HepG2 (cell line): ENCODE results near the gene MAEA. TPM values are rescaled to one million over a fixed set of nuclear protein-coding genes. Genes with fewer than 3 reads are reported as not detected.

Experiments used
- ATAC-seq: fragments of 200-7000 bp; cut with Tn5 transposase; 3 replicates; pipeline ENCODE4 v1.9.1; 2020; ENCODE audit warnings: mild to moderate bottlenecking, moderate library complexity
- BruUV-seq: library from RNA; stranded (reverse); fragments of 400-500 nt; replicated peaks from 2 replicates; lab custom pipeline; 2021; lab: Mats Ljungman, UMichigan
- CTCF ChIA-PET: fragments of 300-600 bp; formaldehyde crosslinking; extraction: SDS; loops from one replicate; lab custom pipeline; 2021; ENCODE audit warnings: low total read pairs, inconsistent platforms, low intra/inter-chr PET ratio; lab: Yijun Ruan, JAX
- POLR2A ChIA-PET: fragments of 350-600 bp; sonication (Branson Sonifier 250); formaldehyde crosslinking; loops from one replicate; lab custom pipeline; 2020; ENCODE audit warnings: antibody characterized with exemption, inconsistent platforms; lab: Yijun Ruan, JAX
- DNase-seq: peaks from one replicate; pipeline ENCODE4 v3.0.0-alpha.2; 2015; ENCODE audit warnings: low spot score
- FAIRE-seq: peaks from 3 replicates; lab custom pipeline; 2011; peaks lifted over from hg19 to GRCh38; lab: Jason Lieb, UNC
- H2AFZ ChIP-seq: one replicate; pipeline ENCODE4 v1.6.1; 2011; ENCODE audit warnings: low read length, inconsistent platforms
- H3K27ac ChIP-seq: fragments of 300-600 bp; 3 replicates; pipeline ENCODE4 v1.8.0; 2011; ENCODE audit warnings: mixed run types, mild to moderate bottlenecking, mixed read lengths, low read length, inconsistent platforms; ENCODE audit not compliant: insufficient read depth; ENCODE audit errors: extremely low read length
- H3K27me3 ChIP-seq, 2 experiments: fragments of 200-600 bp in 1 of 2; 2 replicates in 1 of 2; 3 replicates in 1 of 2; pipeline versions ENCODE4 v1.6.0 to v1.8.0; 2011; ENCODE audit warnings: low read length in 2 of 2, mild to moderate bottlenecking in 2 of 2, moderate library complexity in 2 of 2, inconsistent platforms in 1 of 2; ENCODE audit not compliant: insufficient read depth in 2 of 2, control insufficient read depth in 1 of 2
- H3K36me3 ChIP-seq, 2 experiments: fragments of 200-600 bp in 1 of 2; replicated peaks in 1 of 2; 2 replicates in 1 of 2; 3 replicates in 1 of 2; pipeline versions ENCODE4 v1.5.1 to v1.8.0; 2011; ENCODE audit warnings: low read length in 2 of 2, inconsistent platforms in 1 of 2; ENCODE audit not compliant: insufficient read depth in 2 of 2, control insufficient read depth in 1 of 2
- H3K4me1 ChIP-seq: 2 replicates; pipeline ENCODE4 v1.5.1; 2012; ENCODE audit warnings: low read length, inconsistent platforms; ENCODE audit not compliant: insufficient read depth
- H3K4me2 ChIP-seq: 2 replicates; pipeline ENCODE4 v1.6.0; 2011; ENCODE audit warnings: low read depth, low read length, inconsistent platforms
- H3K4me3 ChIP-seq, 3 experiments: fragments of 200-600 bp in 1 of 3; sonication (generic), shearing (Covaris generic) in 1 of 3; replicated peaks in 1 of 3; 2 replicates each; pipeline ENCODE4 v1.5.1; 2011 to 2016; ENCODE audit warnings: low read length in 3 of 3, inconsistent platforms in 2 of 3, low read depth in 2 of 3, mild to moderate bottlenecking in 2 of 3, control low read depth in 1 of 3, mixed read lengths in 1 of 3; ENCODE audit not compliant: insufficient read depth in 1 of 3
- H3K79me2 ChIP-seq: one replicate; pipeline ENCODE4 v1.6.1; 2011; ENCODE audit warnings: low read length, inconsistent platforms; ENCODE audit not compliant: insufficient read depth
- H3K9ac ChIP-seq: 2 replicates; pipeline ENCODE4 v1.6.0; 2011; ENCODE audit warnings: mild to moderate bottlenecking, low read depth, low read length, inconsistent platforms; ENCODE audit not compliant: insufficient read depth
- H3K9me3 ChIP-seq: 2 replicates; pipeline ENCODE4 v1.5.1; 2012; ENCODE audit warnings: mild to moderate bottlenecking, low read length
- H4K20me1 ChIP-seq: 2 replicates; pipeline ENCODE4 v1.6.0; 2011; ENCODE audit warnings: inconsistent platforms, mild to moderate bottlenecking, low read length, moderate library complexity; ENCODE audit not compliant: insufficient read depth
- CBX2 ChIP-seq, 2 experiments: fragments of 200-600 bp in 1 of 2; sonication (generic); formaldehyde crosslinking in 1 of 2; IDR thresholded peaks; 2 replicates each; pipeline versions ENCODE4 v1.7.0 to v1.8.1; 2018 to 2022; ENCODE audit warnings: low read depth in 2 of 2, low read length in 1 of 2, mild to moderate bottlenecking in 1 of 2, missing genetic modification reagents in 1 of 2
- LBX2 ChIP-seq: sonication (generic); formaldehyde crosslinking; IDR thresholded peaks from 2 replicates; pipeline ENCODE4 v1.5.0; 2020; ENCODE audit warnings: missing genetic modification reagents, mild to moderate bottlenecking, borderline replicate concordance
- SMARCE1 ChIP-seq: fragments of 450-650 bp; IDR thresholded peaks from 2 replicates; pipeline ENCODE4 v1.6.1; 2017; ENCODE audit warnings: borderline replicate concordance
- SOX13 ChIP-seq, 3 experiments: fragments of 450-650 bp in 1 of 3; sonication (generic) in 1 of 3; formaldehyde crosslinking in 1 of 3; IDR thresholded peaks in 2 of 3; conservative IDR thresholded peaks in 1 of 3; 2 replicates each; pipeline versions ENCODE4 v1.5.0 to v1.6.1; 2016 to 2020; ENCODE audit warnings: antibody characterized with exemption in 1 of 3, mild to moderate bottlenecking in 1 of 3, missing compliant biosample characterization in 1 of 3, missing genetic modification reagents in 1 of 3, moderate library complexity in 1 of 3
- TCF7 ChIP-seq: sonication (generic); IDR thresholded peaks from 2 replicates; pipeline ENCODE4 v1.6.1; 2016; ENCODE audit warnings: antibody characterized with exemption, low read depth
- ZNF333 ChIP-seq: sonication (generic); formaldehyde crosslinking; IDR thresholded peaks from 2 replicates; pipeline ENCODE4 v1.4.0; 2020; ENCODE audit warnings: mild to moderate bottlenecking, missing genetic modification reagents, borderline replicate concordance
- ZNF335 ChIP-seq: sonication (generic); formaldehyde crosslinking; IDR thresholded peaks from 2 replicates; pipeline ENCODE4 v1.4.0; 2020; ENCODE audit warnings: missing genetic modification reagents
- WGBS: methylation state at CpG from one replicate; pipeline ENCODE4 v1.1.6; 2017; ENCODE audit warnings: low lambda C conversion rate; 5-methylcytosine and 5-hydroxymethylcytosine counted together
- in situ Hi-C: cut with HindIII; loops from 2 replicates; pipeline ENCODE4 v1.10.0; 2017; ENCODE audit warnings: low pct_unique_long_range_greater_than_20kb; ENCODE audit not compliant: extremely low pct_ligation_motif_present
- intact Hi-C: fragments of 100-400 bp; cut with micrococcal nuclease; formaldehyde crosslinking; loops from one replicate; pipeline ENCODE4 v1.10.0; 2022; ENCODE audit not compliant: unreplicated experiment
- polyA plus RNA-seq, 8 experiments: library from polyadenylated mRNA; depleted of rRNA in 3 of 8; stranded (reverse) in 7 of 8; unstranded in 1 of 8; fragments of >200 nt; fragmentation: Illumina TruSeq in 4 of 8; extraction: Trizol in 4 of 8; gene quantifications; 2 replicates each; pipeline versions ENCODE4 v1.2.1 to v1.2.3, GENCODE V29; 2011 to 2016; ENCODE audit warnings: low read depth in 4 of 8, missing spikeins in 1 of 8, mixed read lengths in 1 of 8; ENCODE audit not compliant: insufficient read depth in 1 of 8
- total RNA-seq, 5 experiments: library from RNA; depleted of rRNA; stranded (reverse); fragments of >200 nt; fragmentation: Illumina TruSeq; extraction: Trizol; gene quantifications; 2 replicates each; pipeline ENCODE4 v1.2.3, GENCODE V29; 2016; ENCODE audit warnings: low read depth in 1 of 5

MAEA gene
- total and polyA plus RNA-seq, 2 of the 13 experiments (the other 11 are each of a cell fraction or from before 2014, with no cell fraction given), result 52.0 to 57.1 TPM

GRCh38 chr4:1261107-1261928 lies 28.4 kb upstream of the MAEA start:
- H3K9me3 ChIP-seq, result peaks cover 11% of the 10 kb centered on the region
- H3K36me3 ChIP-seq, result no peaks in the 10 kb centered on the region
- intact Hi-C loops, result no loop called here
- FAIRE-seq, result no peak
- WGBS, result 71% methylated on average over 21 of the region's 21 CpGs
- no peak for DNase-seq
- no peak for TF ChIP-seq SOX13 (IDR thresholded peaks at IDR 0.05)
- no peak for TF ChIP-seq SOX13 (CRISPR knock-in tag; conservative IDR thresholded peaks at IDR 0.05 in 1 of 2, IDR thresholded peaks at IDR 0.05 in 1 of 2)
- no peak for TF ChIP-seq ZNF335 (CRISPR knock-in tag)
- TF ChIP-seq CBX2 (IDR thresholded peaks at IDR 0.05; ENCODE audit: low read depth, low read length), result no peak
- TF ChIP-seq CBX2 (CRISPR knock-in tag; IDR thresholded peaks at IDR 0.05; ENCODE audit: low read depth), result no peak
- no peak for TF ChIP-seq TCF7
- no peak for TF ChIP-seq SMARCE1
- no peak for TF ChIP-seq ZNF333 (CRISPR knock-in tag)
- no peak for TF ChIP-seq LBX2 (CRISPR knock-in tag)
- in situ Hi-C loops, result no loop called here
- no peak overlapping the region for H3K9ac ChIP-seq
- no peak overlapping the region for H3K4me3 ChIP-seq
- ChIA-PET POLR2A (interaction anchor here (0.8 kb wide), 1 partner anchor 12 kb away, joined by 4 read pairs; no protein-coding TSS in a partner anchor), CTCF (no interaction called here)
- H3K27ac ChIP-seq, result no peak overlapping the region
- H3K4me2 ChIP-seq, result no peak overlapping the region
- no peak overlapping the region for H2AFZ ChIP-seq
- H3K79me2 ChIP-seq, result no peaks in the 10 kb centered on the region
- no peaks in the 10 kb centered on the region for H3K27me3 ChIP-seq
- no peaks in the 10 kb centered on the region for H4K20me1 ChIP-seq
- H3K4me1 ChIP-seq, result no peaks in the 10 kb centered on the region
- no TSS peak for BruUV-seq
- ATAC-seq, result no peak
